A673 (cell line): ENCODE results near the gene FAM47E. TPM values are rescaled to one million over a fixed set of nuclear protein-coding genes. Genes with fewer than 3 reads are reported as not detected.

ENCODE experiments used
- BruUV-seq: library from RNA; stranded (reverse); fragments of 400-500 nt; replicated peaks from 2 replicates; lab custom pipeline; 2021; lab: Mats Ljungman, UMichigan
- CTCF ChIA-PET: fragments of 300-600 bp; sonication (Branson Sonifier 250); formaldehyde crosslinking; loops from one replicate; lab custom pipeline; 2022; ENCODE audit warnings: antibody characterized with exemption; lab: Charles Lee
- POLR2A ChIA-PET: fragments of 300-600 bp; sonication (Branson Sonifier 250); formaldehyde crosslinking; loops from one replicate; lab custom pipeline; 2022; ENCODE audit warnings: antibody characterized with exemption; ENCODE audit not compliant: low non-redundant PET; lab: Charles Lee
- DNase-seq: peaks from one replicate; pipeline ENCODE4 v3.0.0-alpha.2; 2015; ENCODE audit warnings: low spot score
- H3K27ac ChIP-seq: fragments of 200-600 bp; sonication (generic); 2 replicates; pipeline ENCODE4 v1.5.1; 2016; ENCODE audit warnings: mixed run types, low read depth, mild to moderate bottlenecking, mixed read lengths, antibody characterized with exemption, low read length; ENCODE audit not compliant: poor library complexity, severe bottlenecking
- H3K27me3 ChIP-seq: fragments of 200-600 bp; sonication (generic); replicated peaks from 2 replicates; pipeline ENCODE4 v1.6.1; 2017; ENCODE audit warnings: mixed run types, low read depth, mild to moderate bottlenecking, mixed read lengths, antibody characterized with exemption, low read length; ENCODE audit not compliant: insufficient read depth, poor library complexity
- H3K36me3 ChIP-seq: fragments of 200-600 bp; sonication (generic); 2 replicates; pipeline ENCODE4 v1.6.1; 2016; ENCODE audit warnings: mixed run types, mild to moderate bottlenecking, mixed read lengths, antibody characterized with exemption, low read length; ENCODE audit not compliant: insufficient read depth, poor library complexity, severe bottlenecking
- H3K4me1 ChIP-seq: fragments of 200-600 bp; sonication (generic); 2 replicates; pipeline ENCODE4 v1.6.1; 2017; ENCODE audit warnings: mixed run types, mild to moderate bottlenecking, mixed read lengths, antibody characterized with exemption, low read length; ENCODE audit not compliant: insufficient read depth, poor library complexity, severe bottlenecking
- H3K4me3 ChIP-seq: fragments of 200-600 bp; sonication (generic); 2 replicates; pipeline ENCODE4 v1.5.1; 2016; ENCODE audit warnings: low read depth, mixed run types, mild to moderate bottlenecking, mixed read lengths, low read length; ENCODE audit not compliant: poor library complexity, severe bottlenecking
- H3K9me3 ChIP-seq: fragments of 200-600 bp; sonication (generic); 2 replicates; pipeline ENCODE4 v1.6.1; 2016; ENCODE audit warnings: mixed run types, low read depth, mild to moderate bottlenecking, mixed read lengths, antibody characterized with exemption, low read length; ENCODE audit not compliant: poor library complexity, severe bottlenecking
- EZH2 ChIP-seq: fragments of 200-600 bp; sonication (generic); IDR thresholded peaks from 2 replicates; pipeline ENCODE4 v1.6.1; 2017; ENCODE audit warnings: borderline replicate concordance, low read depth, mild to moderate bottlenecking, mixed read lengths, antibody characterized with exemption, low read length; ENCODE audit not compliant: poor library complexity, severe bottlenecking
- intact Hi-C: fragments of 100-400 bp; cut with micrococcal nuclease; formaldehyde crosslinking; loops from one replicate; pipeline ENCODE4 v1.10.0; 2022; ENCODE audit not compliant: unreplicated experiment
- total RNA-seq: library from RNA; stranded (reverse); gene quantifications from 2 replicates; pipeline ENCODE4 v1.2.3, GENCODE V29; 2021
- TF ChIP-seq, protein P1 (sequence below): fragments of 300-800, 200-600 bp; sonication (generic); conservative IDR thresholded peaks from 2 replicates; pipeline ENCODE4 v1.5.1; 2017; ENCODE audit warnings: low read depth, mild to moderate bottlenecking, antibody characterized with exemption, low read length, moderate library complexity, mixed read lengths

FAM47E gene
- total RNA-seq, 1 experiment from 2014 or later, result 0.21 TPM

DNA sequence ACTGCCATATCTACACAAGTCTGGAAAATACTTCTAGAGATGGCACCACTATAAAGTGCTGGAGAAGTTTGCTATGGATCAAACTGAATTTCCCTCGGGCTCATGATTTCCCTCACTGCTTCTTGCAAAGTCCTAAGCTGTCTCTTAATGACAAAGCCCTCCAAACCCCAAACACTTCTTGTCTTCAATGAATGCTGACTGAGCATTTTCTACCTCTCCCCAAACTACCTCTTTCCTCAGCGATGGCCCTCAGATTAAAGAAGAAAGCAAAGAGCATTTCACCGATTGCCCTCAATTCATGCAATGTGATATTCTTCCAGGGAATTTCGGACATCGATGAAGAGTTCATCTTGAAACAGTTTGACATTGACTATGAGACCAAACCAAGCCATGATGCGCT is 19.7 kb downstream of the FAM47E start:
- no peak for TF ChIP-seq EZH2
- TF ChIP-seq, protein P1, sequence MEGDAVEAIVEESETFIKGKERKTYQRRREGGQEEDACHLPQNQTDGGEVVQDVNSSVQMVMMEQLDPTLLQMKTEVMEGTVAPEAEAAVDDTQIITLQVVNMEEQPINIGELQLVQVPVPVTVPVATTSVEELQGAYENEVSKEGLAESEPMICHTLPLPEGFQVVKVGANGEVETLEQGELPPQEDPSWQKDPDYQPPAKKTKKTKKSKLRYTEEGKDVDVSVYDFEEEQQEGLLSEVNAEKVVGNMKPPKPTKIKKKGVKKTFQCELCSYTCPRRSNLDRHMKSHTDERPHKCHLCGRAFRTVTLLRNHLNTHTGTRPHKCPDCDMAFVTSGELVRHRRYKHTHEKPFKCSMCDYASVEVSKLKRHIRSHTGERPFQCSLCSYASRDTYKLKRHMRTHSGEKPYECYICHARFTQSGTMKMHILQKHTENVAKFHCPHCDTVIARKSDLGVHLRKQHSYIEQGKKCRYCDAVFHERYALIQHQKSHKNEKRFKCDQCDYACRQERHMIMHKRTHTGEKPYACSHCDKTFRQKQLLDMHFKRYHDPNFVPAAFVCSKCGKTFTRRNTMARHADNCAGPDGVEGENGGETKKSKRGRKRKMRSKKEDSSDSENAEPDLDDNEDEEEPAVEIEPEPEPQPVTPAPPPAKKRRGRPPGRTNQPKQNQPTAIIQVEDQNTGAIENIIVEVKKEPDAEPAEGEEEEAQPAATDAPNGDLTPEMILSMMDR, result no peak
- no peak overlapping the region for H3K4me3 ChIP-seq
- H3K4me1 ChIP-seq, result no peaks in the 10 kb centered on the region
- CTCF ChIA-PET, result no interaction called here
- POLR2A ChIA-PET, result no interaction called here
- no TSS peak for BruUV-seq
- no peaks in the 10 kb centered on the region for H3K9me3 ChIP-seq
- H3K27ac ChIP-seq, result no peak overlapping the region
- H3K36me3 ChIP-seq, result no peaks in the 10 kb centered on the region
- intact Hi-C loops, result no loop called here
- H3K27me3 ChIP-seq, result no peaks in the 10 kb centered on the region
- no peak for DNase-seq

DNA sequence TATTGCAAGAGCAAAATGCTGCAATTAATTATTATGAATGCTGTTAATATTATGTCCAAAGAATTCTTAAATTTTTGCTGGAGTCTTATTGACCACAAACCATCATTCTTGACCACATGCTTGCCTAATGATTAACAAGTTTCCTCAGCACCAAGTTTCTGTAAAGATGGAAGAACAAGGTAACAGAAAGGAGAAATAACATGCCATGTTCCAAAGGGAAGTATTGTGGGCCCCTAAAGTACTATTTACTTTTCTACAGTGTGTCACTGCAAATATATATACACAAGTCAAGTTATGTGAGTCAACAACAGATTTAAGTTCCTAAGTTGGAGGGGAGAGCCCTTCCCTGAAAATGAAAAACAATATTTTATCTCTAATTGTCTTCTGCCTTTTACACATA is 20.6 kb downstream of the FAM47E start:
- no peaks in the 10 kb centered on the region for H3K9me3 ChIP-seq
- no peak for DNase-seq
- ChIA-PET POLR2A (no interaction called here), CTCF (no interaction called here)
- H3K4me1 ChIP-seq, result no peaks in the 10 kb centered on the region
- intact Hi-C loops, result no loop called here
- H3K36me3 ChIP-seq, result no peaks in the 10 kb centered on the region
- no peak overlapping the region for H3K27ac ChIP-seq
- BruUV-seq, result no TSS peak
- H3K4me3 ChIP-seq, result no peak overlapping the region
- no peak for TF ChIP-seq EZH2
- TF ChIP-seq, protein P1, result no peak
- H3K27me3 ChIP-seq, result no peaks in the 10 kb centered on the region

DNA sequence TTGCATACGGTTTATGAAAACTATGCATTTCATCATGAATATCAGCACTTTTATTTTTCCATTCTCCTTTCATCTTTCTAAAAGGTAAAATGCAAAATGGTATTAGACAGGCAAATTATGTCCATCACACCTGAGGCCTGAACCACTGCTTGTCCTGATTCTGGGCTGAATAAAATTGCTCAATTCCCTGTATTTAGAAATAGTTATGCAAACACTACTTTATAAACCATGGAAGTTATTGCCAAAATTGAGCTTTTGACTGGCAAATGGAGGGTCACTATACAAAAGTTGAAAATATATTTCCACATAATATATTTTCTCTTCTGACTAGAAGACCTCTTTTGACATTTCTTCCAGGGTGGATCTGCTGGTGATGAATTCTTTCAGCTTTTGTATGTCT is 21.1 kb downstream of the FAM47E start:
- intact Hi-C loops, result no loop called here
- Histone ChIP-seq H3K4me3 (no peak overlapping the region), H3K9me3 (no peaks in the 10 kb centered on the region), H3K36me3 (no peaks in the 10 kb centered on the region), H3K4me1 (no peaks in the 10 kb centered on the region), H3K27ac (no peak overlapping the region), H3K27me3 (no peaks in the 10 kb centered on the region)
- TF ChIP-seq, protein P1, result no peak
- TF ChIP-seq EZH2, result no peak
- DNase-seq, result no peak
- POLR2A ChIA-PET, result no interaction called here
- no TSS peak for BruUV-seq
- CTCF ChIA-PET, result no interaction called here
